Measurements from ENCODE around the gene DAND5.
A peak's percentile ranks its signal among the peaks of the same experiment; 100 is the strongest.

DAND5 gene

GRCh38 chr19:12994701-12995595 lies 25.6 kb downstream of the DAND5 start, which contains the start of gene NFIX:
NFIX (plus strand) TSS chr19:12995475; CDS start chr19:12995838, 363 bp downstream.
- peak; percentile 58 for DNase-seq (ENCODE audit: low spot score)

GRCh38 chr19:12995596-12996405 lies 26.4 kb downstream of the DAND5 start:
- peak; percentile 29 for DNase-seq (ENCODE audit: low spot score)

- peak; percentile 31 for DNase-seq (ENCODE audit: low spot score)
These were observed 27.2 kb downstream of the DAND5 start for GRCh38 chr19:12996406-12997094.

- DNase-seq (ENCODE audit: low spot score): no peak
These were observed 28.0 kb downstream of the DAND5 start for GRCh38 chr19:12997179-12997966.

- no peak for DNase-seq (ENCODE audit: low spot score)
These were observed 28.9 kb downstream of the DAND5 start for GRCh38 chr19:12997967-12998940.

GRCh38 chr19:13001166-13001501 lies 31.8 kb downstream of the DAND5 start:
- no peak for DNase-seq (ENCODE audit: low spot score)

- DNase-seq (ENCODE audit: low spot score): peak; percentile 42
These were observed 32.3 kb downstream of the DAND5 start for GRCh38 chr19:13001502-13002165.

- peak; percentile 46 for DNase-seq (ENCODE audit: low spot score)
These were observed 33.0 kb downstream of the DAND5 start for GRCh38 chr19:13002166-13002898.

GRCh38 chr19:13003081-13003480 lies 33.7 kb downstream of the DAND5 start:
- DNase-seq (ENCODE audit: low spot score): no peak

- DNase-seq (ENCODE audit: low spot score): no peak
These were observed 34.9 kb downstream of the DAND5 start for GRCh38 chr19:13004273-13004672.

GRCh38 chr19:13005253-13005652 lies 35.9 kb downstream of the DAND5 start:
- no peak for DNase-seq (ENCODE audit: low spot score)

GRCh38 chr19:13005861-13006370 lies 36.5 kb downstream of the DAND5 start:
- DNase-seq (ENCODE audit: low spot score): no peak

GRCh38 chr19:13006431-13007281 lies 37.3 kb downstream of the DAND5 start:
- DNase-seq (ENCODE audit: low spot score): peak; percentile 68

- peak; percentile 37 for DNase-seq (ENCODE audit: low spot score)
These were observed 38.1 kb downstream of the DAND5 start for GRCh38 chr19:13007292-13008045.

- DNase-seq (ENCODE audit: low spot score): no peak
These were observed 39.8 kb downstream of the DAND5 start for GRCh38 chr19:13008926-13009787.

Measured in AG08395 (cell line).